GM20000 (cell line): ENCODE results near the gene IRX2.

Experiments used
- DNase-seq: peaks from one replicate; pipeline ENCODE4 v3.0.0; 2012; ENCODE audit warnings: low spot score
- CTCF ChIP-seq: IDR thresholded peaks from 2 replicates; pipeline ENCODE4 v1.5.1; 2012; ENCODE audit warnings: mild to moderate bottlenecking, control low read depth; ENCODE audit errors: extremely low read depth, missing control alignments

IRX2 gene

GRCh38 chr5:2746561-2747032, 4.9 kb downstream of the IRX2 start:
- TF ChIP-seq CTCF: no peak
- DNase-seq: no peak

- no peak for TF ChIP-seq CTCF
- no peak for DNase-seq
Measured at GRCh38 chr5:2744485-2744884, 7.0 kb downstream of the IRX2 start.

- DNase-seq: no peak
- TF ChIP-seq CTCF: no peak
Measured at GRCh38 chr5:2742921-2743679, 8.4 kb downstream of the IRX2 start.

- no peak for TF ChIP-seq CTCF
- no peak for DNase-seq
Measured at GRCh38 chr5:2741956-2742355, 9.5 kb downstream of the IRX2 start.

- no peak for TF ChIP-seq CTCF
- DNase-seq: no peak
Measured at GRCh38 chr5:2740876-2741555, 10.5 kb downstream of the IRX2 start.

- DNase-seq: no peak
- no peak for TF ChIP-seq CTCF
Measured at GRCh38 chr5:2740051-2740875, 11.2 kb downstream of the IRX2 start.
